Measurements from ENCODE around the gene SYNPO2L.

DNA sequence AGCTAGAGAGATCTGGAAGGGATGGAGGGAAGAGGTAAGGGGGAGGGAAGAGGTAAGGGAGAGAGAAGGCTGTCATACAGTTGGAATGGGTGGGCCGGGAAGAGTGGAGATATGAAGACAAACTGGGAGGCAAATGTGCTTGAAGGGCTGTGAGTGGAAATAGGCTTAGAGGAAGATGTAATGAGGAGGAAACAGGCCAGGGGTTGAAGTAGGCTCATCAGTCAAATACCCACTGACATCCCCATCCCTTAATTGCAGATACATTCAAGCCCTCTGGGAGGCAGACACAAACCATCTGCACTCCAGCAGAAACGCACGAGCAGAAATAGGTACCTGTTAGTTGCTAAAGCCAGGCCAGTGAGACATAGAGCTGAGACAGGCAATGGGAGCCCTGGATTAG, 2.1 kb downstream of the SYNPO2L start:
- no peak for TF ChIP-seq CTCF (IDR thresholded peaks at IDR 0.05)
- no peak for TF ChIP-seq POLR2A (IDR thresholded peaks at IDR 0.05)
